Measurements from ENCODE around the gene CCDC85C. TPM values are rescaled to one million over a fixed set of nuclear protein-coding genes. Genes with fewer than 3 reads are reported as not detected.

Gene CCDC85C
- total RNA-seq, 1 donor from 2014 or later: 7.3 TPM

DNA sequence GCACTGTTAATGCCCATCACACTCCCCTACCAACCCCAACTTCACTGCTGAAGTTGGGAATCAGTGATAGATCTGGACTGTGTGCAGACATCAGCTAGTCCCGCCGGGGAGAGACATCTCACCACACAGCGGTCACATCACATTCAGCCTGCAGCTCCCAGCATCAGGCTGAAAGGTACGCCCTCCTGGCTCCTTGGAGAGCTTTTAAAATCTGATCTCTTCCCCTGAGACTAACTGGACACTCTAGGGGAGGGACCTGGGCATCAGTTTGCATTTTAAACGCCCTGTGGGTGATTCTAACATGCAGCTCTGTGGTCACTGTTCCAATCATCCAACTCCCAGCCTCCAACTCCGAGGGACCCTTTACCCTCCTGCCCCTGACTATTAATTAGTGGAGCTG, 58.4 kb downstream of the CCDC85C start:
- Mint-ChIP-seq H3K27ac (no peak overlapping the region), H3K4me3 (ENCODE audit: low read depth) (no peak overlapping the region), H3K4me1 (ENCODE audit: low read depth) (no peaks in the 10 kb centered on the region), H3K36me3 (ENCODE audit: low read depth) (no peaks in the 10 kb centered on the region), H3K27me3 (ENCODE audit: low read depth) (no peaks in the 10 kb centered on the region), H3K9me3 (no peaks in the 10 kb centered on the region)
- DNase-seq (ENCODE audit: low spot score): no peak
- intact Hi-C loops (cut with micrococcal nuclease): no loop called here

DNA sequence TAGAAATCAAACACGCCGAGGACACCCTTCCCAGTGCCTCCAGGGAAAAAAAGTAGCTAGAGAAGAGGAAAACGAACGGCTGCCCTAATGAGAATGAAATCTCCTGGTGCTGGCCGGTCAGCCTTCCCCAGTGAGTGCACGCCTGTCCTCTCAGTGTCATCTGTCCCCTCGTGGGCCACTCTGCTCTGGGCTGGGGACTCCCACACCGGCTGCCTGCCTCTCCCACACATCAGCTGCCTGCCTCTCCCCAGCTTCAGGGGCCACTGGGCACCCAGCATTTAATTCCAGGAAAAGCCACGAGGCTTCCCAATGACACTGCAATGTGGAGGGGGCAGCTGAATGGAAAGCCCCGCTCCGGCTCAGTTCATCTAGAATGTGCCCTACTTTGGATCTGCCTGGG, 59.0 kb downstream of the CCDC85C start:
- Mint-ChIP-seq H3K27ac (no peak overlapping the region), H3K36me3 (ENCODE audit: low read depth) (no peaks in the 10 kb centered on the region), H3K9me3 (no peaks in the 10 kb centered on the region), H3K4me3 (ENCODE audit: low read depth) (no peak overlapping the region), H3K27me3 (ENCODE audit: low read depth) (no peaks in the 10 kb centered on the region), H3K4me1 (ENCODE audit: low read depth) (no peaks in the 10 kb centered on the region)
- no peak for DNase-seq (ENCODE audit: low spot score)
- intact Hi-C loops (cut with micrococcal nuclease): no loop called here

GRCh38 chr14:99543985-99544384, 60.0 kb downstream of the CCDC85C start:
- H3K4me3 Mint-ChIP-seq (ENCODE audit: low read depth): no peak overlapping the region
- intact Hi-C loops (cut with micrococcal nuclease): no loop called here
- H3K4me1 Mint-ChIP-seq (ENCODE audit: low read depth): no peaks in the 10 kb centered on the region
- no peak for DNase-seq (ENCODE audit: low spot score)
- no peaks in the 10 kb centered on the region for H3K9me3 Mint-ChIP-seq
- H3K27me3 Mint-ChIP-seq (ENCODE audit: low read depth): no peaks in the 10 kb centered on the region
- no peak overlapping the region for H3K27ac Mint-ChIP-seq
- no peaks in the 10 kb centered on the region for H3K36me3 Mint-ChIP-seq (ENCODE audit: low read depth)

DNA sequence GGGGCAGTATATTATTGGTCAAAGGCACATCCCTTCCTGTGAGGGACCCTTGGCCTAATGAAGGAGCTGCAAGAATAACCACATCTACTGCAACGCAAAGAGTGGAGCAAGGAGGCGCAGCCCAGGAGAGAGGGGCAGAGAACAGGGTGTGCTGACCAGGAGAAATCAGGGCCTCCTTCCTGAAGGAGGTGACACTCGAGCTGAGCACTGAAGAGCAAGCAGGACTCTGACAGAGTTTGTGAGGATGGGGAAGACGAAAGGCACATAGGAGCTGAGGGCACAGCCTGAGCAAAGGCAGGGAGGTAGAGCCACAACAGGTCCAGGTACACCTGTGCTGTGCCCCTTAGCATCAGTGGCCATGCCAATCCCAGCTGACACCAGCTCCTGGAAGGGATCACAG, 60.6 kb downstream of the CCDC85C start:
- no peak overlapping the region for H3K27ac Mint-ChIP-seq
- no peaks in the 10 kb centered on the region for H3K27me3 Mint-ChIP-seq (ENCODE audit: low read depth)
- no peak overlapping the region for H3K4me3 Mint-ChIP-seq (ENCODE audit: low read depth)
- intact Hi-C loops (cut with micrococcal nuclease): no loop called here
- no peak for DNase-seq (ENCODE audit: low spot score)
- no peaks in the 10 kb centered on the region for H3K36me3 Mint-ChIP-seq (ENCODE audit: low read depth)
- no peaks in the 10 kb centered on the region for H3K9me3 Mint-ChIP-seq
- no peaks in the 10 kb centered on the region for H3K4me1 Mint-ChIP-seq (ENCODE audit: low read depth)

DNA sequence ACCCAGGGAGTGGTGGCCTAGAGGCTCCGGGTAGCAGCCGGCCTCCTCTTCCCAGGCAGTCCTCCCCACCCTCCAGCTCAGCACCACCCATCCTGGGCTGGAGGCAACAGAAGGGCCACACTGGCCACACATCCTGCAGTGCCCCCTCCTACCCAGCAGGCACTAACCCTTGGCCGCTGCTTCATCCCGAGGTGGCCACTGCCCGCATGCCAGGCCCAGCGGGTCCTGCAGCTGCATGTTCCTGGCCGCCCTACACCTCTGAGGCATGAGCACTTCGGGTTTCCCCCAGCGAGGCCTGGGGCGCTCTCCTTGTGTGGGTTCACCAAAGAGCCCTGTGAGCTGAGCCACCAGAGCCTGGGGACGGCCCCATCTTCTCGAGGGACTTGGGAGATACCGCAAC, 61.4 kb downstream of the CCDC85C start:
- DNase-seq (ENCODE audit: low spot score): no peak
- no peak overlapping the region for H3K27ac Mint-ChIP-seq
- H3K4me1 Mint-ChIP-seq (ENCODE audit: low read depth): no peaks in the 10 kb centered on the region
- no peak overlapping the region for H3K4me3 Mint-ChIP-seq (ENCODE audit: low read depth)
- no peaks in the 10 kb centered on the region for H3K27me3 Mint-ChIP-seq (ENCODE audit: low read depth)
- no peaks in the 10 kb centered on the region for H3K9me3 Mint-ChIP-seq
- no peaks in the 10 kb centered on the region for H3K36me3 Mint-ChIP-seq (ENCODE audit: low read depth)
- intact Hi-C loops (cut with micrococcal nuclease): no loop called here

GRCh38 chr14:99541677-99542470, 62.1 kb downstream of the CCDC85C start:
- intact Hi-C loops (cut with micrococcal nuclease): no loop called here
- no peak overlapping the region for H3K4me3 Mint-ChIP-seq (ENCODE audit: low read depth)
- no peaks in the 10 kb centered on the region for H3K36me3 Mint-ChIP-seq (ENCODE audit: low read depth)
- no peaks in the 10 kb centered on the region for H3K9me3 Mint-ChIP-seq
- H3K27me3 Mint-ChIP-seq (ENCODE audit: low read depth): no peaks in the 10 kb centered on the region
- H3K27ac Mint-ChIP-seq: no peak overlapping the region
- no peaks in the 10 kb centered on the region for H3K4me1 Mint-ChIP-seq (ENCODE audit: low read depth)
- DNase-seq (ENCODE audit: low spot score): no peak

- Mint-ChIP-seq H3K9me3 (no peaks in the 10 kb centered on the region), H3K36me3 (ENCODE audit: low read depth) (no peaks in the 10 kb centered on the region), H3K4me1 (ENCODE audit: low read depth) (no peaks in the 10 kb centered on the region), H3K27ac (no peak overlapping the region), H3K4me3 (ENCODE audit: low read depth) (no peak overlapping the region), H3K27me3 (ENCODE audit: low read depth) (no peaks in the 10 kb centered on the region)
- intact Hi-C loops (cut with micrococcal nuclease): no loop called here
- DNase-seq (ENCODE audit: low spot score): no peak
Observed at GRCh38 chr14:99541211-99541610, 62.8 kb downstream of the CCDC85C start.

- intact Hi-C loops (cut with micrococcal nuclease): no loop called here
- no peaks in the 10 kb centered on the region for H3K9me3 Mint-ChIP-seq
- H3K4me3 Mint-ChIP-seq (ENCODE audit: low read depth): no peak overlapping the region
- no peaks in the 10 kb centered on the region for H3K4me1 Mint-ChIP-seq (ENCODE audit: low read depth)
- H3K27ac Mint-ChIP-seq: no peak overlapping the region
- no peaks in the 10 kb centered on the region for H3K36me3 Mint-ChIP-seq (ENCODE audit: low read depth)
- no peaks in the 10 kb centered on the region for H3K27me3 Mint-ChIP-seq (ENCODE audit: low read depth)
- no peak for DNase-seq (ENCODE audit: low spot score)
Observed at GRCh38 chr14:99540196-99541032, 63.6 kb downstream of the CCDC85C start.

DNA sequence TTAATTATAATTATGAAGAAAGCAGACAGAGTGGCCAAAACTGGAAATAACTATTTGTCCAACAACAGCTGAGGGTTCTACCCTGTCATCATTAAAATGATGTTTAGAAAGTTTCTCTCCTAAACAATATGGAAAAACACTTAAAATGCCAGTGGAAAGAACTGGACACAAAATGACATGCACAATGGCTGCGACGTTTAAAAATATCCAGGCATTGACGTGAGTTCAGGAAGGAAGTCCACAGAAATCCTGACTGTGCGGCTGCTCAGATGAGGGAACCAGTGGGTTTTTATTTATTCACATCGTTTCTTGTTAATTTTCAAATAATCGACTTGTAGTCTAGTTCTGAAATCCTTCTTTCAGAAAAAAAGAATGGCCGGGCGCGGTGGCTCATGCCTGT, 64.5 kb downstream of the CCDC85C start:
- no peak overlapping the region for H3K27ac Mint-ChIP-seq
- intact Hi-C loops (cut with micrococcal nuclease): no loop called here
- no peaks in the 10 kb centered on the region for H3K4me1 Mint-ChIP-seq (ENCODE audit: low read depth)
- DNase-seq (ENCODE audit: low spot score): no peak
- no peaks in the 10 kb centered on the region for H3K27me3 Mint-ChIP-seq (ENCODE audit: low read depth)
- no peak overlapping the region for H3K4me3 Mint-ChIP-seq (ENCODE audit: low read depth)
- no peaks in the 10 kb centered on the region for H3K9me3 Mint-ChIP-seq
- H3K36me3 Mint-ChIP-seq (ENCODE audit: low read depth): no peaks in the 10 kb centered on the region

DNA sequence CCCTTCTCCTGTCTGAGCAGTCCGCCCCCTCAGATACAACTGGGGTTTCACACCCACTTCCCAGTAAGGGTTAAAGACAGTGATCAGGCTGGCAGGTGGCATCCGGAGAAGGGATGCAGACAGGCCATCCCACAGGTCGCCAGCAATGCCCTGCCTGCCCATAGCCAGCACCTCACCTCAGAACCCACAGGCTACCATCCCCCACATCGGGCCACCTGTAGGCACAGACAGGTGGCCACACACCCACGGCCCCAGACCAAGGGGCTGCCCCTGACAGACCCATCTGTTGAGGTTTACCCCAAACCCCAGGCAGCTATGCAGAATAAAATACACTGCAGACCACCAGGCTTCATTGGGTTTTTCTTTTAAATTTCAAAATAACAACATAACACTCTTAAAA, 65.3 kb downstream of the CCDC85C start:
- no peaks in the 10 kb centered on the region for H3K4me1 Mint-ChIP-seq (ENCODE audit: low read depth)
- DNase-seq (ENCODE audit: low spot score): no peak
- H3K27ac Mint-ChIP-seq: no peak overlapping the region
- no peak overlapping the region for H3K4me3 Mint-ChIP-seq (ENCODE audit: low read depth)
- no peaks in the 10 kb centered on the region for H3K36me3 Mint-ChIP-seq (ENCODE audit: low read depth)
- intact Hi-C loops (cut with micrococcal nuclease): no loop called here
- no peaks in the 10 kb centered on the region for H3K9me3 Mint-ChIP-seq
- no peaks in the 10 kb centered on the region for H3K27me3 Mint-ChIP-seq (ENCODE audit: low read depth)

DNA sequence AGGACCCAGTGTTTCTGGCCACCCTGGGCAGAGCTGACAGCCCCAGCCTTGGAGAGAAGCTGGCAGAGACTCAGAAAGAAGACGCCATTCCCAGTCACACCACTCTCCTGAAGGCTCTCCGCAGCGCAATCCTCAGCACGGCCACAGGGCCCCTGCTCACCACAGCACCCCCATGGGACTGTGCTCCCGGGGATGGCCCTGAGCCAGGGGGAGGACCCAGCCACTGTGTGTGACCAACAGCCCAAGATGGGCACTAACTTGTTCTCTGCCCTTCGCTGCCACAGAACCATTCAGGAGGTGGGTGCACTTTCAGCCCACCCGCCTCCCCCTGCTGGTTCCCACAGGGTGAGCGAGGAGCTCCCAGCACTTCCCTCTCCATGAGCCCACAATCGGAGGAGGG, 65.7 kb downstream of the CCDC85C start:
- Mint-ChIP-seq H3K4me1 (ENCODE audit: low read depth) (no peaks in the 10 kb centered on the region), H3K4me3 (ENCODE audit: low read depth) (no peak overlapping the region), H3K36me3 (ENCODE audit: low read depth) (no peaks in the 10 kb centered on the region), H3K27ac (no peak overlapping the region), H3K27me3 (ENCODE audit: low read depth) (no peaks in the 10 kb centered on the region), H3K9me3 (no peaks in the 10 kb centered on the region)
- intact Hi-C loops (cut with micrococcal nuclease): no loop called here
- no peak for DNase-seq (ENCODE audit: low spot score)

DNA sequence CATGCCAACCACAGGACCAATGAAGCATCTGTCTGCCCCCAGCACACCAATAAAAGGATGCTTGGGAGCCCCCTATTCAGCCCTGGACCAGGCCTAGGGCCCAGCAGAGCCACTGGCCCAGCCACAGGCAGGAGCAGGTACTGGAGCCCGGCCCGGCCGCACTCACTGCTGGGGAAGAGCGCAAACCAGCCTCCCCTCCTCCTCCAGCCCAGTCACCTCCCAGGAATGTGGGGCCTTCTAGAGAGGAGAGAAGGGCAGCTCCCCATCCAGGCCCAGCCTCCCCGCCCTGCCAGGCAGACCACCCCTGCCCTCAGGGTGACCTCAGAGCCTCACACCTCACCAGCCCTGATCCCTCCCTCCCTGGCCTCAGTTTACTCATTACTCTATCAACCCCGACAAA, 66.6 kb downstream of the CCDC85C start:
- H3K27ac Mint-ChIP-seq: no peak overlapping the region
- no peaks in the 10 kb centered on the region for H3K4me1 Mint-ChIP-seq (ENCODE audit: low read depth)
- DNase-seq (ENCODE audit: low spot score): no peak
- no peaks in the 10 kb centered on the region for H3K36me3 Mint-ChIP-seq (ENCODE audit: low read depth)
- H3K27me3 Mint-ChIP-seq (ENCODE audit: low read depth): no peaks in the 10 kb centered on the region
- intact Hi-C loops (cut with micrococcal nuclease): no loop called here
- no peak overlapping the region for H3K4me3 Mint-ChIP-seq (ENCODE audit: low read depth)
- no peaks in the 10 kb centered on the region for H3K9me3 Mint-ChIP-seq

Data from activated T-helper 2 cell treated with anti-CD3 and anti-CD28 coated beads, Interferon-gamma antibody, Interleukin-2, Interleukin-4, amounts not matched to agents 10 μg/mL and 5 μg/mL and 100 μg/mL, durations not matched to agents 14 hours and 24 hours and 36 hours (primary cell).